MCF 10A (cell line): Measurements from ENCODE around the gene TSSK6. TPM values are rescaled to one million over a fixed set of nuclear protein-coding genes. Genes with fewer than 3 reads are reported as not detected.
A peak's percentile ranks its signal among the peaks of the same experiment; 100 is the strongest.

Experiments used
- Bru-seq: library from RNA; stranded (reverse); fragments of 400-500 nt; gene quantifications from one replicate; lab custom pipeline; 2021; lab: Mats Ljungman, UMichigan
- BruChase-seq, 2 experiments: library from RNA; stranded (reverse); fragments of 400-500 nt; gene quantifications; one replicate each; lab custom pipeline; 2021; lab: Mats Ljungman, UMichigan
- BruUV-seq: library from RNA; stranded (reverse); fragments of 400-500 nt; replicated peaks from 2 replicates; lab custom pipeline; 2021; lab: Mats Ljungman, UMichigan
- CTCF ChIA-PET: fragments of 300-600 bp; sonication (Branson Sonifier 250); formaldehyde crosslinking; extraction: SDS; loops from one replicate; lab custom pipeline; 2021; ENCODE audit warnings: antibody characterized with exemption, inconsistent platforms; lab: Yijun Ruan, JAX
- POLR2A ChIA-PET: fragments of 300-600, 350-650 bp; sonication (Branson Sonifier 250); formaldehyde crosslinking; extraction: SDS; loops from one replicate; lab custom pipeline; 2020; ENCODE audit warnings: antibody characterized with exemption, inconsistent platforms; lab: Yijun Ruan, JAX
- DNase-seq: peaks from one replicate; pipeline ENCODE4 v3.0.0-alpha.2; 2018; ENCODE audit not compliant: unreplicated experiment
- H3K27ac Mint-ChIP-seq: one replicate; pipeline ENCODE4 v1.8.0; 2022; ENCODE audit warnings: mild to moderate bottlenecking, low read depth, mixed read lengths; ENCODE audit not compliant: unreplicated experiment
- H3K27me3 Mint-ChIP-seq: one replicate; pipeline ENCODE4 v1.8.0; 2022; ENCODE audit warnings: mixed read lengths; ENCODE audit not compliant: insufficient read depth, unreplicated experiment
- H3K36me3 Mint-ChIP-seq: one replicate; pipeline ENCODE4 v1.8.0; 2022; ENCODE audit warnings: mild to moderate bottlenecking, moderate library complexity, mixed read lengths; ENCODE audit not compliant: insufficient read depth, unreplicated experiment
- H3K4me1 Mint-ChIP-seq: one replicate; pipeline ENCODE4 v1.8.0; 2022; ENCODE audit warnings: mixed read lengths; ENCODE audit not compliant: insufficient read depth, unreplicated experiment
- H3K4me3 Mint-ChIP-seq: one replicate; pipeline ENCODE4 v1.8.0; 2022; ENCODE audit warnings: mild to moderate bottlenecking, moderate library complexity, mixed read lengths; ENCODE audit not compliant: unreplicated experiment
- H3K9me3 Mint-ChIP-seq: one replicate; pipeline ENCODE4 v1.8.0; 2022; ENCODE audit warnings: mixed read lengths; ENCODE audit not compliant: unreplicated experiment
- intact Hi-C: fragments of 100-400 bp; cut with micrococcal nuclease; formaldehyde crosslinking; loops from 2 replicates; pipeline ENCODE4 v1.14.1; 2022
- long read RNA-seq: library from polyadenylated mRNA; stranded (forward); transcript quantifications from one replicate; pipeline ENCODE4 v2.0.0, GENCODE V29; 2022
- total RNA-seq: library from RNA; stranded (reverse); gene quantifications from 2 replicates; pipeline ENCODE4 v1.2.3, GENCODE V29; 2022
- TF ChIP-seq, protein P1 (sequence below): fragments of 200-600 bp; IDR thresholded peaks from one replicate; pipeline ENCODE4 v1.8.0; 2022; ENCODE audit warnings: antibody characterized with exemption, mild to moderate bottlenecking; ENCODE audit not compliant: unreplicated experiment

The TSSK6 gene
- total RNA-seq (4.8 and 6.6 TPM in 2 replicates), Bru-seq, nascent RNA (percentile 40 among the genes with signal in this experiment), BruChase-seq, experiment 1, labeled RNA remaining after a 6-hour chase (percentile 64 among the genes with signal in this experiment), BruChase-seq, experiment 2, labeled RNA remaining after a 2-hour chase (percentile 54 among the genes with signal in this experiment)
- long read RNA-seq, partial matches to known transcripts = 1 of 2 reads
- long read RNA-seq, other reads (novel, unspliced or antisense) = 1 of 2 reads

- intact Hi-C loops = no loop called here
- no peaks in the 10 kb centered on the region for H3K9me3 Mint-ChIP-seq
- peaks cover 12% of the 10 kb centered on the region for H3K4me1 Mint-ChIP-seq
- ChIA-PET CTCF (interaction anchor here (0.7 to 3.5 kb wide), 4 partner anchors 14 to 265 kb away, joined by 3 to 13 read pairs (median 4); no protein-coding TSS in a partner anchor), POLR2A (interaction anchor here (0.6 to 2.8 kb wide), 14 partner anchors 8 to 443 kb away, joined by 3 to 12 read pairs (median 5); partner anchors contain the start of genes GATAD2A, GMIP and YJEFN3)
- H3K36me3 Mint-ChIP-seq = peaks cover 31% of the 10 kb centered on the region
- TF ChIP-seq, protein P1, sequence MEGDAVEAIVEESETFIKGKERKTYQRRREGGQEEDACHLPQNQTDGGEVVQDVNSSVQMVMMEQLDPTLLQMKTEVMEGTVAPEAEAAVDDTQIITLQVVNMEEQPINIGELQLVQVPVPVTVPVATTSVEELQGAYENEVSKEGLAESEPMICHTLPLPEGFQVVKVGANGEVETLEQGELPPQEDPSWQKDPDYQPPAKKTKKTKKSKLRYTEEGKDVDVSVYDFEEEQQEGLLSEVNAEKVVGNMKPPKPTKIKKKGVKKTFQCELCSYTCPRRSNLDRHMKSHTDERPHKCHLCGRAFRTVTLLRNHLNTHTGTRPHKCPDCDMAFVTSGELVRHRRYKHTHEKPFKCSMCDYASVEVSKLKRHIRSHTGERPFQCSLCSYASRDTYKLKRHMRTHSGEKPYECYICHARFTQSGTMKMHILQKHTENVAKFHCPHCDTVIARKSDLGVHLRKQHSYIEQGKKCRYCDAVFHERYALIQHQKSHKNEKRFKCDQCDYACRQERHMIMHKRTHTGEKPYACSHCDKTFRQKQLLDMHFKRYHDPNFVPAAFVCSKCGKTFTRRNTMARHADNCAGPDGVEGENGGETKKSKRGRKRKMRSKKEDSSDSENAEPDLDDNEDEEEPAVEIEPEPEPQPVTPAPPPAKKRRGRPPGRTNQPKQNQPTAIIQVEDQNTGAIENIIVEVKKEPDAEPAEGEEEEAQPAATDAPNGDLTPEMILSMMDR = no peak
- DNase-seq = no peak
- H3K27ac Mint-ChIP-seq = peak within 1 kb of the TSS; percentile 96
- H3K4me3 Mint-ChIP-seq = peak within 1 kb of the TSS; percentile 93
- no TSS peak for BruUV-seq
- no peaks in the 10 kb centered on the region for H3K27me3 Mint-ChIP-seq
These were observed at the start of gene TSSK6 for GRCh38 chr19:19514881-19515641. Gene TSSK6, minus strand, starts transcription at chr19:19515548. Its CDS starts 121 bp downstream, at chr19:19515427.

DNA sequence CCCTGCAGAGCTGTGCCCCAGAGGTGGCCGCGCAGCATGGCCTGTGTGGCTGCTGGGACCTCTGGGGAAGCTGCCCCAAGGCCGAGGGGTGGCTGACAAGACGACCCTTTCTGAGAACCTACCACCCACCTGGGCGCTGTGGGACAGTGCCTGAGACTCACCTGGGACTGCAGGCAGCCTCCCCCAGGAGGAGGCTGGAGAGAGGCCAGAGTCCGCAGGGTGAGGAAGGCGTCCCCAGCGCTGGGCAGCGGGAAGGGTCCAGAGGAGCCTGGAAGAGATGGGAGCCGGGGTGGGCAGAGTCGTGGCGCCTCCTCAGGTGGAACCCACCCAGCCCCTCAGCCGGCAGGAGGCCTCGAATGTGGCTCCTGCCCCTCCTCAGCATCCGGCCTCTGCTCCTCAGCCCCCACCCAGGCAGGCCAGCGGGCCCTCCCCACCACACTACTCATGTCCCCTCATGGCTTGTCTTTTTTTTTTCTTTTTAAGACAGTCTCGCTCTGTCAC is 48.0 kb upstream of the TSSK6 start:
- Mint-ChIP-seq H3K4me1 (no peaks in the 10 kb centered on the region), H3K27ac (no peak overlapping the region), H3K36me3 (peaks cover 6% of the 10 kb centered on the region), H3K9me3 (no peaks in the 10 kb centered on the region), H3K27me3 (no peaks in the 10 kb centered on the region), H3K4me3 (no peak overlapping the region)
- intact Hi-C loops = no loop called here
- ChIA-PET POLR2A (no interaction called here), CTCF (interaction anchor here (2.1 kb wide), 1 partner anchor 9 kb away, joined by 5 read pairs; no protein-coding TSS in a partner anchor)
- DNase-seq = no peak
- BruUV-seq = no TSS peak
- TF ChIP-seq, protein P1 = no peak

DNA sequence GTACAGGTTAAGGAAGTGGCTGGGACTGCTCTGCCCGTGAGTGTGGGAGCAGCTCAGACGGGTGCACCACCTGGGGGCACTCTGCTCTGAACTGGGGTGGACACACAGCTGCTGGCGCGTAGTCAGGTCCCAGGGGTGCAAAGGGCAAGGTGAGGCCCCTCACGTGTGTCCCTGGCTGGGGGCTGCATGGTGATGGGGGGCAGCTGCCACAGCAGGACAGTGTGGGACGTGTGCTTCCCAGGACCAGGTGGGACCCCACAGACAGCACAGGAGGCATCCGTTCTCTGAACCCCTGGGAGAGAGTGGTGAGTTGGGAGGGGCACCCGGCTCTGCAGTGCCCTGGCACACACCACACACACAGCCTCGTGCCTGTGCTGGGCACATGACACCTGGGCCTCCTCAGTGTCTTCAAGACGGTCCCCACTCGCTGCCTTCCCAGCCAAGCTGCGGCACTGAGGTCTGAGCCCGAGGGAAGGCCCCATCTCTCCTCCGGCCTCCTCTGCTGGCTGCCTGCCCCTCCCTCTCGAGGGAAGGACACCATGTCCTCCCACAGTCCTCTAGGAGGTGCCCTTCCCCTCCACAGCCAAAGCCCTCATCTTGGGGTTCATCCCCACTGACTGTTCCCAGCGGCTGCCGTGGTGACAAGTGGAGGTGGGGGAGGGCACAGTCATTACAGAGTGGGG is 47.5 kb upstream of the TSSK6 start:
- no peak overlapping the region for H3K4me3 Mint-ChIP-seq
- CTCF ChIA-PET = interaction anchor here (1.2 to 2.1 kb wide), 2 partner anchors 9 to 10 kb away, joined by 4 to 5 read pairs; no protein-coding TSS in a partner anchor
- H3K27me3 Mint-ChIP-seq = no peaks in the 10 kb centered on the region
- BruUV-seq = no TSS peak
- H3K36me3 Mint-ChIP-seq = peaks cover 3% of the 10 kb centered on the region
- no peak overlapping the region for H3K27ac Mint-ChIP-seq
- no peaks in the 10 kb centered on the region for H3K4me1 Mint-ChIP-seq
- TF ChIP-seq, protein P1 = peak; percentile 9
- intact Hi-C loops = no loop called here
- DNase-seq = no peak
- H3K9me3 Mint-ChIP-seq = no peaks in the 10 kb centered on the region
- POLR2A ChIA-PET = no interaction called here
